22Rv1 (cell line): ENCODE data around the gene FAM3D.

Experiments
- CTCF ChIP-seq: fragments of 450-650 bp; IDR thresholded peaks from 2 replicates; pipeline ENCODE4 v1.5.1; 2017; ENCODE audit warnings: mild to moderate bottlenecking
- ZFX ChIP-seq: fragments of 450-650 bp; IDR thresholded peaks from 2 replicates; pipeline ENCODE4 v1.6.1; 2017; ENCODE audit warnings: antibody characterized with exemption, borderline replicate concordance

GRCh38 chr3:58657036-58657520, 9.5 kb downstream of the FAM3D start:
- no peak for TF ChIP-seq CTCF
- TF ChIP-seq ZFX, result no peak
